ENCODE measurements around the gene ZNF883.

Gene ZNF883

DNA sequence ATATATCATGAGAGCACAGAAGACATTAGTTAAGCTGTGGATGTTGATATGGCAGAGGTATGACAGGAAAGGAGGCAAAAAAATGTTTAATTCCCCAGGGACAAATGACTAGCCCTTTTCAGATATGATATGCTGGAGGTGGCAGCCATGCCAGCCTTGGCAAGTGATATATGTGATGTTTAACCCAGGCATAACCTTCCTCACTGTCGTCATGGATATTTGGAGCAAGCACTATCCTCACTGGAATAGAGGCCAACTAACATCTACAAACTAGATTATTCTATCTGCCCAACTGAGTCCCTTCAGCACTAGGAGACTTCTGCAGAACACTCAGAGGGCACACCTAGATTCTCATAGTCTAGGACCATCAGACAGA, 94.0 kb downstream of the ZNF883 start:
- DNase-seq (ENCODE audit: low spot score): no peak

DNA sequence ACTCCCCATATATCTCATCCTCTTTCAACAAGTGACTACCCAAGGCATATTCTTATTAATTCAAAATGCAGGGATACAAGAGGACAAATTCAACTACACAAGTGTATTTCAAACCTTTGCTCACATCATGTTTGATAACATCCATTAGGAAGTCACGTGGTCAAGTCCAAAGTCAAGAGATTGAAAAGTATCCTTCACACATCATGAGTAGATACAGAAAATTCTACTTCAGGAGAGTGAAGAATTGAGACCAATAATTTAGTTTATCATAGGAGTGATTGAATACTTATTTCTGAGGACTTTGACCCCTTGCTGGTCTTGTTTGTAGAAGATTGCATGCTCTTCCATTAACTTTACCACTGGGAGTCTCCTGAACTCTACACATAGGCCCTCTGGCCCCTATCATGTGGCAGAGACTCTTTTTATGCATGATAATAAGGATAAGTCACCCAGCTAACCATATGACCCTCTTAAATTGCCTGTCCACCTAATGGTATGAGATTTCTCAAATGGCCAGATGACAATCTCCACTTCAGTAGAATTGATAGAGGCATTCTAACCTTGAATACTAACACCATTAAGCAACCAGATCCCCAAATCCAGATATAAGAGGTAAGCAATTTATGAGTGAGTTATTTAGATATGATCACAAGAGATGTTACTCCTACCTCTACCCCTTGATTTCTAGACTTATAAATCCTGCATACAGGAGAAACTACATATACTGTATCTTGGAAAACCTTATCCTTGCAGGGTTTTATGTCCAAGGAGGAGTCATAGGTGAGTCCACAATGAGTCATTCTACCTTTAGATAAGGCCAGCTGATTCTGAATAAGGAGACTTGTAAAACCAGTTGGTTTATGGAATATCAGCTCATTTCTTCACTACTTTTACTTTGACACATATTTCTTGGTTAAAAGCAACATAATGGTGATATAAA, 94.7 kb downstream of the ZNF883 start:
- no peak for DNase-seq (ENCODE audit: low spot score)

DNA sequence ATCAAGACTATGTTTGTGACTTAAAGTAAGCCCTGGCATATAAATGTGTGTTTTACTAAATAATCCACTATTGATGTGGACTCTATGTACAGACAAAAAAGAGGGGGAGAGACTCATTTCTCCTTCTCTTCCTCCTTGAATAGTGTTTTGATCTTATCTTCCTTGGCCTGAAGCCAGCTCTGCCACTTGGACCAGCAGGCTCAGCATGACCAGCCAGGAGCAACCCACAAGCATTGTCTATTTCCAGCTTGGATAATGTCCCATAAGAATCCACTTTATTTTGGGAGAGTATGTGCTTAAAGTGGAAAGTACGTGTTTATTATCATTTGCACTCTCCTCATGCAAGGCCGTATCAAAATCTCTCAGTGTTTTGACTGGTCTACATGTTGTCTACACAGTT, 97.5 kb downstream of the ZNF883 start:
- no peak for DNase-seq (ENCODE audit: low spot score)

DNA sequence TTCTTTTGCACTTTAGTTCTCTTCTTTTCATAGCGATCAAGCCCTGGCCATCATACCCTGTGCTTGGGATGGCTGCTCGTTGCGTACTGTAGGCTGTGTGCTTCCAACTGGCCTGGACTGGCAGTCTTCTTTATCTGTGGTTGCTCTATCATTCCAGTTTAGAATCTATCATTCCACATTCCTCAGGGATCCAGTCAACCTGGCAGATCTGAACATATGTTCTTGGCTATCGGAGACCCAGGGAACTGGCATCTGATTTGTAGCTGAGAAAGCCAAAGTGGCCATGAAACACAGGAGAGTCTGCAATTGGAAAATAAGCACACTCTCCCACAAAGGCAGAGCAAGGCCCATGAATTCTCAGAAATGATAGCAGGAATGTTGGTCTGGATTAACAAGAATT, 98.7 kb downstream of the ZNF883 start:
- no peak for DNase-seq (ENCODE audit: low spot score)

DNA sequence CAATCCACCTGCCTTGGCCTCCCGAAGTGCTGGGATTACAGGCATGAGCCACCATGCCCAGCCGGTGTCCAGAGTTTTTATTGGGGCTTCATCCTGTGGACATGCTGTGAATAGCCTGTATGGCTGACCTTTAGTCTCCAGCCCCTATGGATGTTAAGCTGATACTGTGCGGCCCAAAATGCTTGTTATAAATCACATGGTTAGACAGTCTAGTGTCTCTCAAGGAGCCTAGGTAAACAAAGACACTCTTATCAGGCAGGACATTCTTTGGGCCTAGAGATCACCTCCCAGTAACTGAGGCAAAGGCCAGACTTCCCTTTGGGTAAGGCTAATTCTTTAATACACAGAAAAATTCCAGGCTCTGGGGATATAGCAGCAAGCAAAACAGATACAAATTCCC, 99.4 kb downstream of the ZNF883 start:
- no peak for DNase-seq (ENCODE audit: low spot score)

DNA sequence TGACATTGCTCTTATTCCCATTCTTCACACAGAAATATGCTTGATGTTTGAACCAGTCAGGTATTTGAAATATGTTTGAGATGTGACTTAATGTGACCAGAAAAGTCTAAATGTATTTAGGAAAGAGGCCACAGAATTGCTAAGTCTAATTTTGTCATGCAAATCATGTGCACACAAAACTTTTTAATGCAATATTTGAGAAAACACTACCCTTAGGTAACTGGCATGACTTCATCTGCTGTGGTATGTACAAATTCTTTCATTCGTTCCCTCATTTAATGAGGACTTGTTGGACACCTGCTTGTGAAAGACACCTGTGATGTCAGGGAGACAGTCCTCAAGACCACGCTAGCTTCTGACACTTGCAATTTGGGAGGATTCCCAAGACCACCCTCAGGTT, 100.3 kb downstream of the ZNF883 start:
- no peak for DNase-seq (ENCODE audit: low spot score)

Measured in NAMALWA (cell line).